Activated CD4-positive, alpha-beta T cell treated with anti-CD3 and anti-CD28 coated beads, Interleukin-2, Interleukin-4, amounts not matched to agents 100 ng/mL and 50 ng/mL, durations not matched to agents 16 hours and 8 hours (primary cell): ENCODE results near the gene EIPR1.

ENCODE experiments used
- DNase-seq: peaks from one replicate; pipeline ENCODE4 v3.0.0-alpha.2; 2020; ENCODE audit warnings: low spot score

Gene EIPR1

GRCh38 chr2:3146772-3147650 is 230.6 kb downstream of the EIPR1 start:
- DNase-seq = no peak

- DNase-seq = no peak
Observed at GRCh38 chr2:3146175-3146574, 231.4 kb downstream of the EIPR1 start.

GRCh38 chr2:3145471-3146021 is 232.1 kb downstream of the EIPR1 start:
- DNase-seq = no peak

GRCh38 chr2:3144856-3145255 is 232.8 kb downstream of the EIPR1 start:
- no peak for DNase-seq

GRCh38 chr2:3143602-3144001 is 234.0 kb downstream of the EIPR1 start:
- no peak for DNase-seq

- DNase-seq = no peak
Observed at GRCh38 chr2:3142961-3143571, 234.6 kb downstream of the EIPR1 start.

- DNase-seq = no peak
Observed at GRCh38 chr2:3142210-3142609, 235.4 kb downstream of the EIPR1 start.

GRCh38 chr2:3141696-3142095 is 235.9 kb downstream of the EIPR1 start:
- no peak for DNase-seq

GRCh38 chr2:3139906-3140305 is 237.7 kb downstream of the EIPR1 start:
- DNase-seq = no peak
